ENCODE data around the gene ZCCHC2. TPM values are rescaled to one million over a fixed set of nuclear protein-coding genes. Genes with fewer than 3 reads are reported as not detected.

Gene ZCCHC2
- total and polyA plus RNA-seq, 5 donors from 2014 or later = 1.7 to 82.5 (median 2.1) TPM

- Histone ChIP-seq H3K4me1 (ENCODE audit: control insufficient read depth, insufficient read depth, low read length, poor library complexity, severe bottlenecking) (no peaks in the 10 kb centered on the region), H3K9me3 (ENCODE audit: control insufficient read depth in 2 of 2, low read length in 2 of 2) (no peaks in the 10 kb centered on the region), H3K27ac (ENCODE audit: insufficient read depth, low read length, poor library complexity, severe bottlenecking) (no peak overlapping the region), H3K4me3 (ENCODE audit: low read depth, low read length) (no peak overlapping the region), H3K27me3 (ENCODE audit: control insufficient read depth, insufficient read depth, low read length) (peaks cover 14% of the 10 kb centered on the region), H3K36me3 (ENCODE audit: control insufficient read depth, insufficient read depth, low read length) (no peaks in the 10 kb centered on the region)
- no peak for DNase-seq
- Mint-ChIP-seq H3K4me3 (no peak overlapping the region), H3K36me3 (no peaks in the 10 kb centered on the region), H3K27ac (no peak overlapping the region), H3K27me3 (peaks cover 21% of the 10 kb centered on the region), H3K9me3 (peaks cover 0 to 2% (median 0%) of the 10 kb centered on the region in 7 donors), H3K4me1 (peaks cover 0 to 4% (median 0%) of the 10 kb centered on the region in 4 donors)
- no peak for ATAC-seq (ENCODE audit: low read depth in 2 of 2)
Observed at GRCh38 chr18:62490967-62491695, 31.7 kb upstream of the ZCCHC2 start.

GRCh38 chr18:62493033-62493862 is 29.6 kb upstream of the ZCCHC2 start:
- Histone ChIP-seq H3K27ac (ENCODE audit: insufficient read depth, low read length, poor library complexity, severe bottlenecking) (no peak overlapping the region), H3K9me3 (ENCODE audit: control insufficient read depth in 2 of 2, low read length in 2 of 2) (no peaks in the 10 kb centered on the region), H3K27me3 (ENCODE audit: control insufficient read depth, insufficient read depth, low read length) (peaks cover 15% of the 10 kb centered on the region), H3K4me1 (ENCODE audit: control insufficient read depth, insufficient read depth, low read length, poor library complexity, severe bottlenecking) (no peaks in the 10 kb centered on the region), H3K4me3 (ENCODE audit: low read depth, low read length) (no peak overlapping the region), H3K36me3 (ENCODE audit: control insufficient read depth, insufficient read depth, low read length) (no peaks in the 10 kb centered on the region)
- DNase-seq (no peak), ATAC-seq (ENCODE audit: low read depth in 2 of 2) (no peak)
- no peak overlapping the region for H3K27ac Mint-ChIP-seq
- H3K36me3 Mint-ChIP-seq = no peaks in the 10 kb centered on the region
- peaks cover 0 to 4% (median 0%) of the 10 kb centered on the region in 4 donors for H3K4me1 Mint-ChIP-seq
- no peak overlapping the region for H3K4me3 Mint-ChIP-seq
- peaks cover 24% of the 10 kb centered on the region for H3K27me3 Mint-ChIP-seq
- H3K9me3 Mint-ChIP-seq = peaks cover 0 to 2% (median 0%) of the 10 kb centered on the region in 7 donors

GRCh38 chr18:62494764-62495163 is 28.1 kb upstream of the ZCCHC2 start:
- Histone ChIP-seq H3K27ac (ENCODE audit: insufficient read depth, low read length, poor library complexity, severe bottlenecking) (no peak overlapping the region), H3K9me3 (ENCODE audit: control insufficient read depth in 2 of 2, low read length in 2 of 2) (no peaks in the 10 kb centered on the region), H3K4me3 (ENCODE audit: low read depth, low read length) (no peak overlapping the region), H3K4me1 (ENCODE audit: control insufficient read depth, insufficient read depth, low read length, poor library complexity, severe bottlenecking) (no peaks in the 10 kb centered on the region), H3K36me3 (ENCODE audit: control insufficient read depth, insufficient read depth, low read length) (no peaks in the 10 kb centered on the region), H3K27me3 (ENCODE audit: control insufficient read depth, insufficient read depth, low read length) (peaks cover 13% of the 10 kb centered on the region)
- no peak overlapping the region for H3K27ac Mint-ChIP-seq
- H3K9me3 Mint-ChIP-seq = peaks cover 0 to 2% (median 0%) of the 10 kb centered on the region in 7 donors
- DNase-seq (no peak), ATAC-seq (ENCODE audit: low read depth in 2 of 2) (no peak)
- H3K4me3 Mint-ChIP-seq = no peak overlapping the region
- peaks cover 29% of the 10 kb centered on the region for H3K27me3 Mint-ChIP-seq
- no peaks in the 10 kb centered on the region for H3K36me3 Mint-ChIP-seq
- peaks cover 0 to 4% (median 0%) of the 10 kb centered on the region in 4 donors for H3K4me1 Mint-ChIP-seq

GRCh38 chr18:62496262-62496661 is 26.6 kb upstream of the ZCCHC2 start:
- Histone ChIP-seq H3K4me1 (ENCODE audit: control insufficient read depth, insufficient read depth, low read length, poor library complexity, severe bottlenecking) (no peaks in the 10 kb centered on the region), H3K4me3 (ENCODE audit: low read depth, low read length) (no peak overlapping the region), H3K36me3 (ENCODE audit: control insufficient read depth, insufficient read depth, low read length) (no peaks in the 10 kb centered on the region), H3K27me3 (ENCODE audit: control insufficient read depth, insufficient read depth, low read length) (peaks cover 9% of the 10 kb centered on the region), H3K9me3 (ENCODE audit: control insufficient read depth in 2 of 2, low read length in 2 of 2) (no peaks in the 10 kb centered on the region), H3K27ac (ENCODE audit: insufficient read depth, low read length, poor library complexity, severe bottlenecking) (no peak overlapping the region)
- H3K27ac Mint-ChIP-seq = no peak overlapping the region
- no peaks in the 10 kb centered on the region for H3K36me3 Mint-ChIP-seq
- no peak overlapping the region for H3K4me3 Mint-ChIP-seq
- DNase-seq = no peak
- ATAC-seq (ENCODE audit: low read depth in 2 of 2) = no peak
- peaks cover 0 to 4% (median 0%) of the 10 kb centered on the region in 4 donors for H3K4me1 Mint-ChIP-seq
- peaks cover 0 to 2% (median 0%) of the 10 kb centered on the region in 7 donors for H3K9me3 Mint-ChIP-seq
- H3K27me3 Mint-ChIP-seq = peaks cover 29% of the 10 kb centered on the region

GRCh38 chr18:62497190-62497772 is 25.5 kb upstream of the ZCCHC2 start:
- ATAC-seq (ENCODE audit: low read depth in 2 of 2) = no peak
- Histone ChIP-seq H3K27me3 (ENCODE audit: control insufficient read depth, insufficient read depth, low read length) (peaks cover 9% of the 10 kb centered on the region), H3K27ac (ENCODE audit: insufficient read depth, low read length, poor library complexity, severe bottlenecking) (no peak overlapping the region), H3K36me3 (ENCODE audit: control insufficient read depth, insufficient read depth, low read length) (no peaks in the 10 kb centered on the region), H3K4me1 (ENCODE audit: control insufficient read depth, insufficient read depth, low read length, poor library complexity, severe bottlenecking) (no peaks in the 10 kb centered on the region), H3K9me3 (ENCODE audit: control insufficient read depth in 2 of 2, low read length in 2 of 2) (no peaks in the 10 kb centered on the region), H3K4me3 (ENCODE audit: low read depth, low read length) (no peak overlapping the region)
- H3K27me3 Mint-ChIP-seq = peaks cover 28% of the 10 kb centered on the region
- no peak overlapping the region for H3K27ac Mint-ChIP-seq
- H3K4me1 Mint-ChIP-seq = no peaks in the 10 kb centered on the region
- no peaks in the 10 kb centered on the region for H3K9me3 Mint-ChIP-seq
- no peaks in the 10 kb centered on the region for H3K36me3 Mint-ChIP-seq
- no peak for DNase-seq
- H3K4me3 Mint-ChIP-seq = no peak overlapping the region

- ATAC-seq (ENCODE audit: low read depth in 2 of 2) = no peak
- H3K27ac Mint-ChIP-seq = no peak overlapping the region
- no peaks in the 10 kb centered on the region for H3K36me3 ChIP-seq (ENCODE audit: control insufficient read depth, insufficient read depth, low read length)
- H3K36me3 Mint-ChIP-seq = peaks cover 4% of the 10 kb centered on the region
- H3K4me3 Mint-ChIP-seq = no peak overlapping the region
- no peaks in the 10 kb centered on the region for H3K9me3 Mint-ChIP-seq
- H3K9me3 ChIP-seq (ENCODE audit: control insufficient read depth in 2 of 2, low read length in 2 of 2) = no peaks in the 10 kb centered on the region
- peaks cover 9% of the 10 kb centered on the region for H3K27me3 ChIP-seq (ENCODE audit: control insufficient read depth, insufficient read depth, low read length)
- peaks cover 28% of the 10 kb centered on the region for H3K27me3 Mint-ChIP-seq
- H3K4me1 ChIP-seq (ENCODE audit: control insufficient read depth, insufficient read depth, low read length, poor library complexity, severe bottlenecking) = no peaks in the 10 kb centered on the region
- H3K27ac ChIP-seq (ENCODE audit: insufficient read depth, low read length, poor library complexity, severe bottlenecking) = no peak overlapping the region
- no peak for DNase-seq
- no peaks in the 10 kb centered on the region for H3K4me1 Mint-ChIP-seq
- no peak overlapping the region for H3K4me3 ChIP-seq (ENCODE audit: low read depth, low read length)
Observed at GRCh38 chr18:62498616-62499262, 24.1 kb upstream of the ZCCHC2 start.

- H3K36me3 ChIP-seq (ENCODE audit: control insufficient read depth, insufficient read depth, low read length) = no peaks in the 10 kb centered on the region
- no peak overlapping the region for H3K27ac ChIP-seq (ENCODE audit: insufficient read depth, low read length, poor library complexity, severe bottlenecking)
- ATAC-seq (ENCODE audit: low read depth in 2 of 2) (no peak), DNase-seq (no peak)
- H3K4me3 ChIP-seq (ENCODE audit: low read depth, low read length) = no peak overlapping the region
- no peaks in the 10 kb centered on the region for H3K4me1 Mint-ChIP-seq
- H3K27me3 Mint-ChIP-seq = peaks cover 28% of the 10 kb centered on the region
- H3K36me3 Mint-ChIP-seq = peaks cover 4% of the 10 kb centered on the region
- H3K4me1 ChIP-seq (ENCODE audit: control insufficient read depth, insufficient read depth, low read length, poor library complexity, severe bottlenecking) = no peaks in the 10 kb centered on the region
- no peaks in the 10 kb centered on the region for H3K9me3 ChIP-seq (ENCODE audit: control insufficient read depth in 2 of 2, low read length in 2 of 2)
- H3K27me3 ChIP-seq (ENCODE audit: control insufficient read depth, insufficient read depth, low read length) = peaks cover 9% of the 10 kb centered on the region
- H3K9me3 Mint-ChIP-seq = no peaks in the 10 kb centered on the region
- peak overlapping the region in 1 of 3 donors; percentile 48 for H3K27ac Mint-ChIP-seq
- no peak overlapping the region for H3K4me3 Mint-ChIP-seq
Observed at GRCh38 chr18:62499263-62499650, 23.6 kb upstream of the ZCCHC2 start.

Data from CD4-positive, CD25-positive, alpha-beta regulatory T cell (primary cell).